ENCODE results near the gene RADIL.

Gene RADIL

GRCh38 chr7:4825081-4825480 is 58.4 kb downstream of the RADIL start:
- Histone ChIP-seq H3K9ac (ENCODE audit: low read depth, low read length, poor library complexity, severe bottlenecking) (no peak overlapping the region), H3K36me3 (ENCODE audit: insufficient read depth, low read length) (no peaks in the 10 kb centered on the region), H3K9me3 (ENCODE audit: insufficient read depth, low read depth, low read length) (no peaks in the 10 kb centered on the region), H2AFZ (ENCODE audit: low read length) (no peak overlapping the region), H3K4me1 (ENCODE audit: insufficient read depth, low read length, poor library complexity, severe bottlenecking) (no peaks in the 10 kb centered on the region), H3K4me2 (ENCODE audit: low read depth, low read length, poor library complexity, severe bottlenecking) (no peak overlapping the region), H3K79me2 (ENCODE audit: insufficient read depth, low read length) (no peaks in the 10 kb centered on the region), H3F3A (ENCODE audit: low read depth) (no peaks in the 10 kb centered on the region), H3K4me3 (ENCODE audit: low read length, poor library complexity, severe bottlenecking) (no peak overlapping the region), H3K27me3 (ENCODE audit: insufficient read depth, low read length, poor library complexity, severe bottlenecking) (no peaks in the 10 kb centered on the region), H4K20me1 (ENCODE audit: insufficient read depth, low read length, poor library complexity, severe bottlenecking) (no peaks in the 10 kb centered on the region), H3K9me2 (replicated peaks; ENCODE audit: low read depth, low read length) (no peaks in the 10 kb centered on the region)
- TF ChIP-seq CTCF (conservative IDR thresholded peaks at IDR 0.05; ENCODE audit: low read length) = no peak
- no peak for TF ChIP-seq EZH2phosphoT487 (IDR thresholded peaks at IDR 0.05; ENCODE audit: borderline replicate concordance)

- H2AFZ ChIP-seq (ENCODE audit: low read length) = no peak overlapping the region
- no peak overlapping the region for H3K9ac ChIP-seq (ENCODE audit: low read depth, low read length, poor library complexity, severe bottlenecking)
- H3K4me3 ChIP-seq (ENCODE audit: low read length, poor library complexity, severe bottlenecking) = no peak overlapping the region
- no peaks in the 10 kb centered on the region for H3K27me3 ChIP-seq (ENCODE audit: insufficient read depth, low read length, poor library complexity, severe bottlenecking)
- H3K9me3 ChIP-seq (ENCODE audit: insufficient read depth, low read depth, low read length) = no peaks in the 10 kb centered on the region
- H4K20me1 ChIP-seq (ENCODE audit: insufficient read depth, low read length, poor library complexity, severe bottlenecking) = no peaks in the 10 kb centered on the region
- H3K36me3 ChIP-seq (ENCODE audit: insufficient read depth, low read length) = no peaks in the 10 kb centered on the region
- TF ChIP-seq EZH2phosphoT487 (IDR thresholded peaks at IDR 0.05; ENCODE audit: borderline replicate concordance) (no peak), CTCF (conservative IDR thresholded peaks at IDR 0.05; ENCODE audit: low read length) (no peak)
- H3K4me2 ChIP-seq (ENCODE audit: low read depth, low read length, poor library complexity, severe bottlenecking) = no peak overlapping the region
- H3K79me2 ChIP-seq (ENCODE audit: insufficient read depth, low read length) = no peaks in the 10 kb centered on the region
- H3K4me1 ChIP-seq (ENCODE audit: insufficient read depth, low read length, poor library complexity, severe bottlenecking) = no peaks in the 10 kb centered on the region
- H3K9me2 ChIP-seq (replicated peaks; ENCODE audit: low read depth, low read length) = no peaks in the 10 kb centered on the region
- no peaks in the 10 kb centered on the region for H3F3A ChIP-seq (ENCODE audit: low read depth)
These were observed 59.3 kb downstream of the RADIL start for GRCh38 chr7:4824120-4824775.

- Histone ChIP-seq H3K79me2 (ENCODE audit: insufficient read depth, low read length) (no peaks in the 10 kb centered on the region), H3K4me1 (ENCODE audit: insufficient read depth, low read length, poor library complexity, severe bottlenecking) (no peaks in the 10 kb centered on the region), H3K9ac (ENCODE audit: low read depth, low read length, poor library complexity, severe bottlenecking) (no peak overlapping the region), H3K9me2 (replicated peaks; ENCODE audit: low read depth, low read length) (no peaks in the 10 kb centered on the region), H3K4me2 (ENCODE audit: low read depth, low read length, poor library complexity, severe bottlenecking) (no peak overlapping the region), H2AFZ (ENCODE audit: low read length) (no peak overlapping the region), H4K20me1 (ENCODE audit: insufficient read depth, low read length, poor library complexity, severe bottlenecking) (no peaks in the 10 kb centered on the region), H3K9me3 (ENCODE audit: insufficient read depth, low read depth, low read length) (no peaks in the 10 kb centered on the region), H3K27me3 (ENCODE audit: insufficient read depth, low read length, poor library complexity, severe bottlenecking) (no peaks in the 10 kb centered on the region), H3K36me3 (ENCODE audit: insufficient read depth, low read length) (no peaks in the 10 kb centered on the region), H3F3A (ENCODE audit: low read depth) (no peaks in the 10 kb centered on the region), H3K4me3 (ENCODE audit: low read length, poor library complexity, severe bottlenecking) (no peak overlapping the region)
- TF ChIP-seq CTCF (conservative IDR thresholded peaks at IDR 0.05; ENCODE audit: low read length) = no peak
- no peak for TF ChIP-seq EZH2phosphoT487 (IDR thresholded peaks at IDR 0.05; ENCODE audit: borderline replicate concordance)
These were observed 59.9 kb downstream of the RADIL start for GRCh38 chr7:4823441-4824119.
